Stomach (tissue), 4 donors: Measurements from ENCODE around the gene ZNF212.

Experiments used
- CTCF ChIP-seq, 7 experiments: fragments of 450-650 bp in 4 of 7; fragments of 200-600 bp in 3 of 7; sonication (generic) in 3 of 7; IDR thresholded peaks; one replicate each; pipeline ENCODE4 v1.5.1; 2016 to 2019; ENCODE audit warnings: antibody characterized with exemption in 7 of 7, control low read depth in 2 of 7, mild to moderate bottlenecking in 1 of 7
- POLR2A ChIP-seq, 4 donors: fragments of 450-650 bp; IDR thresholded peaks; one replicate each; pipeline ENCODE4 v1.6.1; 2016; ENCODE audit warnings: antibody characterized with exemption in 4 of 4, control low read depth in 2 of 4, mild to moderate bottlenecking in 1 of 4, moderate library complexity in 1 of 4
- POLR2AphosphoS5 ChIP-seq, 3 donors: sonication (generic); formaldehyde crosslinking; IDR thresholded peaks; one replicate each; pipeline ENCODE4 v1.6.1; 2016; ENCODE audit warnings: antibody characterized with exemption in 3 of 3

GRCh38 chr7:149297034-149297755 is 57.7 kb downstream of the ZNF212 start:
- no peak for TF ChIP-seq CTCF (IDR thresholded peaks at IDR 0.05)
- no peak for TF ChIP-seq POLR2AphosphoS5 (IDR thresholded peaks at IDR 0.05)
- TF ChIP-seq POLR2A (IDR thresholded peaks at IDR 0.05) = no peak
